ENCODE data around the gene CNPPD1.

CNPPD1 gene

GRCh38 chr2:219176818-219177551 is at the start of gene CNPPD1:
Gene CNPPD1, minus strand, starts transcription at chr2:219176925. Its CDS starts 97 bp downstream, at chr2:219176828.
- peak; percentile 87 for DNase-seq (ENCODE audit: low spot score)

- DNase-seq (ENCODE audit: low spot score) = no peak
Observed at GRCh38 chr2:219225350-219225749, 48.6 kb upstream of the CNPPD1 start.

- no peak for DNase-seq (ENCODE audit: low spot score)
Observed at GRCh38 chr2:219223831-219224610, 47.3 kb upstream of the CNPPD1 start.

- DNase-seq (ENCODE audit: low spot score) = no peak
Observed at GRCh38 chr2:219221957-219222518, 45.3 kb upstream of the CNPPD1 start.

DNA sequence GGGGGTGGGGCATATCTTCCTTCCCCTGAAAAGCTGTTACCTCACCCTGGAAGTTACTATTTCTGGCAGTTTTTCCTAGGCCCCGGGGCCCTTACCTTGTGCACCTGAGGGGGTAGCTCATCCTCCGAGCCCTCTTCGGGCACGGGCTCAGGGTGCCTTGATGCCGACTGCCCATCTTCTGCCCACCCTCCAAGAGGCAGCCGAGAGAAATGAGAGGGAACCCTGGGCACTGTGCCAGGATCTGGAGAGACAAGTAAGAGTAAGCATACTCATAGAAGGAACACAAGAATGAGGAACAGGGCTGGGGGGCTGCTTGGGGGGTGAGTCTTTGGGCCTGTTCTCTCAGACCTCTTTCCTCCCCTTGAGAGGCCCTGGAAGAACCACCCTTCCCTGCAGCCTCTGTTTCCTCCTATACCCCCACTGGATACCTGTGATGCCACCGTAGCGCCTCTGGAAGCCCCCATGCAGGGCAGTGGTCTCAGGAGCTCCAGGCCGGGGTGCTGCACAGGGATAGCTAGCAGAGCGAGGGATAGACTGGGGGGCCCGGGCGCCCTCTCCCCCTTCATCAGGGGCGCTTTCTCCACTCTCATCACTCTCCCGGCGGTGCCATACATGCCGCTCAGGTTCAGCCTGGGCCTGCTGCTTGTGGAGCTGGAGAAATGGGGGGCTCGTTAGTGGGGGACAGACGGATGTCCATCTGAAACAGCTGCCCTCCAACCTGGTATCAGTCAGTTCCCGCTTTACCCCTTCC is 44.1 kb upstream of the CNPPD1 start:
- DNase-seq (ENCODE audit: low spot score) = no peak

- DNase-seq (ENCODE audit: low spot score) = no peak
Observed at GRCh38 chr2:219219784-219220532, 43.2 kb upstream of the CNPPD1 start.

GRCh38 chr2:219218732-219219701 is 42.3 kb upstream of the CNPPD1 start, which contains the start of gene ABCB6:
Gene ABCB6, minus strand, starts transcription at chr2:219218958. Its CDS starts 285 bp downstream, at chr2:219218673.
- peak; percentile 95 for DNase-seq (ENCODE audit: low spot score)

DNA sequence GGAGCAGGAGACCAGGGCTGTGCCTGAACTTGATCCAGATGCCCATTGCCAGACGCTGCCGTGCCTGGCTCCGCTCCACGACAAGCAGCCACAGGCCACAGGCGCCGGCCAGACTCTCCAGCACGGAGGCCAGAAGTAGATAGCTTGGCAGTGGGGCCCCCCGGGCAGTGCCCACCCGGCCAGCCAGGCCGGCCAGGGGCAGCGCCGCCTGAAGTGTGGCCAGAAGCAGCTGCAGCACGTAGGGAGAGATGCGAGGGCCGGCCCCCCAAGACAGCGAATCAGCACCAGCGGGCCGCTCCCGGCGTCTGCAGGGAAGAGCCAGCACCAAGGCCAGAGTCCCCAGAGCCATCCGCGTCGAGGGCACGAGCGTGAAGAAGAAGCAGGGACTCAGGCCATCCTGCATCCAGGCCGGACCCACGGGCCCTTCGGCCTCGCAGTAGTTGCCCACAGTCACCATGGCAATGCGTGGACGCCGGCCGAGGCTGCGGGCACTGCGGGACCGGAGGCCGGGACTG is 41.5 kb upstream of the CNPPD1 start:
- peak; percentile 84 for DNase-seq (ENCODE audit: low spot score)

DNA sequence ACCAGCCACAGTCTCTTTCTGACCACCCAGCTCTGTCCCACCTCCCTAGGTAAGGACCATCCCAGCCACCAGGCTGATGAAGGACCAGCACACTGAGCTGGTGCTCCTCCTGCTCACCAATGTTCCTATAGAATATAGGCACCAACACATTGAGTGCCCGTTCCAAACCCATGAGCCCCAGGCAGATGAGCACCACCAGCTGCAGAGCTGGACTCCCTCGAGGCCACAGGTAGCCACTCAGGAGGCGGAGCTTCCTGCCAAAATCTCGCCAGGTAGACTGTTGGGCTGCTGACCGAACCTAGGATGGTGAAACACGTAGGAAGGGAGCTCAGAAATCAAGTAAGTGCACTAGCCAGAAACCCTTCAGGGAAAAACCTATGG is 39.8 kb upstream of the CNPPD1 start:
- no peak for DNase-seq (ENCODE audit: low spot score)

DNA sequence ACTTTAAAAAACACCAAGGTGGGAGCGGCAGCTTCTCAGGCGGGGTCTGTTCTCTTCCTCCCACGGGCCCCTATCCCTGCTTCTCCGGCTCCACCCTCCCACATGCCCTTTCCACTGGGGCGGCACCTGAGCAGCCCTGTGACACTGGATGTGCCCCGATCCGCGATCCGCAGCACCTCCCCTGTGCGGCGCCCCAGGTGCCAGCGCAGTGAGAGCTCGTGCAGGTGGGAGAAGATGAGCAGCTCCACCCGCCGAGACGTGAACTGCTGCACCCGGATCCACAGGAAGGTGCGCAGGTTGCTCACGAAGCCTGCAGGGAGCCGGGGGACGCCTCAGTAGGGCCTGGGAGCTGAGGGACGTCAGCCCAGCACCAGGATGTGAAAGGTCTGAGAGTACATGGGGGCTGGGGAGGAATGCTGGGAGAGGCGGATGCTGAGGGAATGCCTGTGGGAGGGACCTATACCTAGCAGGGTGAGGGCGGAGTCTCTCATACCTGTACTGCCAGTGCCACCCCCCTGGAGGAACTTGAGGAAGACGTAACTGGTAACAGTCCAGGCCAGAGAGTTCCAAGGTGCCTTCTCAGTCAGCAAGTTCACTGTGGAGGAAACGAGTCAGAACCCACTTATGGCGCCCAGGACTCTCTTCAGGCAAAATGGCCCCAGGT is 39.3 kb upstream of the CNPPD1 start:
- DNase-seq (ENCODE audit: low spot score) = no peak

GRCh38 chr2:219214786-219215185 is 38.1 kb upstream of the CNPPD1 start:
- no peak for DNase-seq (ENCODE audit: low spot score)

DNA sequence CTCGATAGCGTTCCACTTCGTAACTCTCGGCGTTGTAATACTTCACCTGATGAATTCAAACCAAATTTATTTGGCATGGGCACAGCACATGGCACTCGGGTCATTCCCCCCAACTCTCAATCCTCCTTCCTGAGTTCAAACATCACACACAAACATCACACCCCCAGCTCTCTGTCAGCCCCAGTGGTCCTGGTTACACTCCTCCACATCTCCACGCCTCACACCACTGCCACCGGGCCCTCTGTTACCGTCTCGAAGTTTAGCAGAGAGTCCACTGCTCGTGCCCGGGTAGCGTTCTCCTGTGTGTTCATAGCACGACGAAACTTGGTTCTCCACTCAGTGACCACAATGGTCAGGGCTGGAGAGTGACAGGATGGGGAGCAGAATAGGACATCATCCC is 37.4 kb upstream of the CNPPD1 start:
- no peak for DNase-seq (ENCODE audit: low spot score)

GRCh38 chr2:219213486-219214071 is 36.9 kb upstream of the CNPPD1 start:
- no peak for DNase-seq (ENCODE audit: low spot score)

- no peak for DNase-seq (ENCODE audit: low spot score)
Observed at GRCh38 chr2:219213026-219213415, 36.3 kb upstream of the CNPPD1 start.

- no peak for DNase-seq (ENCODE audit: low spot score)
Observed at GRCh38 chr2:219210886-219211362, 34.2 kb upstream of the CNPPD1 start.

GRCh38 chr2:219210196-219210885 is 33.6 kb upstream of the CNPPD1 start:
- no peak for DNase-seq (ENCODE audit: low spot score)

- DNase-seq (ENCODE audit: low spot score) = no peak
Observed at GRCh38 chr2:219209236-219210195, 32.8 kb upstream of the CNPPD1 start.

Measured in ecto neural progenitor cell (in vitro differentiated cells).